Measurements from ENCODE around the gene PHF20. TPM values are rescaled to one million over a fixed set of nuclear protein-coding genes. Genes with fewer than 3 reads are reported as not detected.
"Not testable (repeated sequence)": the region's sequence is repeated elsewhere in the genome, so short reads cannot be mapped to it uniquely, and the experiment has no call there.

The PHF20 gene
- total RNA-seq, 1 donor from 2014 or later = 74.2 TPM

- intact Hi-C loops (cut with DNase I) = no loop called here
- DNase-seq (ENCODE audit: low spot score) = no peak
- ATAC-seq = no peak
These were observed 33.2 kb upstream of the PHF20 start for GRCh38 chr20:35738410-35739179.

- intact Hi-C loops (cut with DNase I) = no loop called here
- no peak for DNase-seq (ENCODE audit: low spot score)
- no peak for ATAC-seq
These were observed 32.3 kb upstream of the PHF20 start for GRCh38 chr20:35739294-35740163.

- intact Hi-C loops (cut with DNase I) = no loop called here
- ATAC-seq (peak; percentile 98), DNase-seq (ENCODE audit: low spot score) (peak; percentile 100)
These were observed 29.7 kb upstream of the PHF20 start, which contains the start of gene RBM39 for GRCh38 chr20:35741892-35742740. TSS of gene RBM39 (minus strand) at chr20:35742260. CDS start at chr20:35740874, 1,386 bp downstream.

GRCh38 chr20:35742741-35743523 lies 28.9 kb upstream of the PHF20 start:
- ATAC-seq (no peak), DNase-seq (ENCODE audit: low spot score) (no peak)
- intact Hi-C loops (cut with DNase I) = no loop called here

GRCh38 chr20:35743693-35744491 lies 27.9 kb upstream of the PHF20 start:
- DNase-seq (ENCODE audit: low spot score) (no peak), ATAC-seq (no peak)
- intact Hi-C loops (cut with DNase I) = no loop called here

- ATAC-seq; DNase-seq (ENCODE audit: low spot score); intact Hi-C loops (cut with DNase I): not testable (repeated sequence)
These were observed 27.3 kb upstream of the PHF20 start for GRCh38 chr20:35744492-35744841.

GRCh38 chr20:35750611-35751010 lies 21.2 kb upstream of the PHF20 start:
- intact Hi-C loops (cut with DNase I) = no loop called here
- ATAC-seq (no peak), DNase-seq (ENCODE audit: low spot score) (no peak)

GRCh38 chr20:35756404-35756803 lies 15.4 kb upstream of the PHF20 start:
- ATAC-seq = no peak
- DNase-seq (ENCODE audit: low spot score) = no peak
- intact Hi-C loops (cut with DNase I) = no loop called here

- ATAC-seq (no peak), DNase-seq (ENCODE audit: low spot score) (no peak)
- intact Hi-C loops (cut with DNase I) = no loop called here
These were observed 14.6 kb upstream of the PHF20 start for GRCh38 chr20:35757098-35757705.

GRCh38 chr20:35761548-35761947 lies 10.3 kb upstream of the PHF20 start:
- ATAC-seq; DNase-seq (ENCODE audit: low spot score); intact Hi-C loops (cut with DNase I): not testable (repeated sequence)

- DNase-seq (ENCODE audit: low spot score) (no peak), ATAC-seq (no peak)
- intact Hi-C loops (cut with DNase I) = no loop called here
These were observed 9.4 kb upstream of the PHF20 start for GRCh38 chr20:35762461-35762860.

- intact Hi-C loops (cut with DNase I); ATAC-seq; DNase-seq (ENCODE audit: low spot score): not testable (repeated sequence)
These were observed 6.9 kb upstream of the PHF20 start for GRCh38 chr20:35764936-35765335.

GRCh38 chr20:35766843-35767242 lies 5.0 kb upstream of the PHF20 start:
- DNase-seq (ENCODE audit: low spot score) (no peak), ATAC-seq (no peak)
- intact Hi-C loops (cut with DNase I) = no loop called here

GRCh38 chr20:35767683-35768481 lies 3.9 kb upstream of the PHF20 start:
- DNase-seq (ENCODE audit: low spot score) = peak; percentile 78
- intact Hi-C loops (cut with DNase I) = no loop called here

GRCh38 chr20:35768731-35769664 lies 2.8 kb upstream of the PHF20 start:
- DNase-seq (ENCODE audit: low spot score) (peak; percentile 97), ATAC-seq (peak; percentile 88)
- intact Hi-C loops (cut with DNase I) = no loop called here

More at GRCh38 chr20:35767683-35768481, 3.9 kb upstream of the PHF20 start:
- peak; percentile 22 for ATAC-seq

- intact Hi-C loops (cut with DNase I) = no loop called here
- ATAC-seq (no peak), DNase-seq (ENCODE audit: low spot score) (no peak)
These were observed 487 bp upstream of the PHF20 start for GRCh38 chr20:35771367-35771688.

All from sciatic nerve (tissue), 2 donors.